ENCODE measurements around the gene CEACAM1. TPM values are rescaled to one million over a fixed set of nuclear protein-coding genes. Genes with fewer than 3 reads are reported as not detected.

The CEACAM1 gene
- 0.77 TPM for polyA plus RNA-seq (2013, experiment 1 of 2)
- polyA plus RNA-seq (2013, experiment 2 of 2) = 0.66 TPM

- H3K36me3 ChIP-seq (ENCODE audit: control insufficient read depth, insufficient read depth, low read length) = no peaks in the 10 kb centered on the region
- no peak within 1 kb of the TSS for H3K27ac ChIP-seq (ENCODE audit: low read depth, low read length, severe bottlenecking)
- H3K4me3 ChIP-seq (ENCODE audit: extremely low read depth, insufficient read depth, low read length, poor library complexity, severe bottlenecking) = no peak within 1 kb of the TSS
- H3K9me3 ChIP-seq (ENCODE audit: control insufficient read depth, low read length) = no peaks in the 10 kb centered on the region
- H3K4me1 ChIP-seq (ENCODE audit: control insufficient read depth, insufficient read depth, low read length, poor library complexity, severe bottlenecking) = peaks cover 8% of the 10 kb centered on the region
- WGBS, 2 experiments (ENCODE audit: insufficient coverage in 2 of 2) = 88 to 96% methylated on average over 6 of the region's 7 CpGs
Measured at GRCh38 chr19:42528354-42529247, at the start of gene CEACAM1. TSS of gene CEACAM1 (minus strand) at chr19:42528481. CDS start at chr19:42528374, 107 bp downstream.

GRCh38 chr19:42577016-42577415 is 48.7 kb upstream of the CEACAM1 start:
- Histone ChIP-seq H3K27ac (ENCODE audit: low read depth, low read length, severe bottlenecking) (no peak overlapping the region), H3K9me3 (ENCODE audit: control insufficient read depth, low read length) (no peaks in the 10 kb centered on the region), H3K4me3 (ENCODE audit: extremely low read depth, insufficient read depth, low read length, poor library complexity, severe bottlenecking) (no peak overlapping the region), H3K4me1 (ENCODE audit: control insufficient read depth, insufficient read depth, low read length, poor library complexity, severe bottlenecking) (no peaks in the 10 kb centered on the region), H3K36me3 (ENCODE audit: control insufficient read depth, insufficient read depth, low read length) (no peaks in the 10 kb centered on the region)
- 67% methylated on average over 1 of the region's 1 CpG; no CpG with 5 or more reads in 1 of the 2 experiments for WGBS, 2 experiments (ENCODE audit: insufficient coverage in 2 of 2)

- Histone ChIP-seq H3K9me3 (ENCODE audit: control insufficient read depth, low read length) (no peaks in the 10 kb centered on the region), H3K4me1 (ENCODE audit: control insufficient read depth, insufficient read depth, low read length, poor library complexity, severe bottlenecking) (no peaks in the 10 kb centered on the region), H3K27ac (ENCODE audit: low read depth, low read length, severe bottlenecking) (no peak overlapping the region), H3K4me3 (ENCODE audit: extremely low read depth, insufficient read depth, low read length, poor library complexity, severe bottlenecking) (no peak overlapping the region), H3K36me3 (ENCODE audit: control insufficient read depth, insufficient read depth, low read length) (no peaks in the 10 kb centered on the region)
- 71 to 100% methylated on average over 2 of the region's 2 CpGs for WGBS, 2 experiments (ENCODE audit: insufficient coverage in 2 of 2)
Measured at GRCh38 chr19:42576241-42576640, 48.0 kb upstream of the CEACAM1 start.

DNA sequence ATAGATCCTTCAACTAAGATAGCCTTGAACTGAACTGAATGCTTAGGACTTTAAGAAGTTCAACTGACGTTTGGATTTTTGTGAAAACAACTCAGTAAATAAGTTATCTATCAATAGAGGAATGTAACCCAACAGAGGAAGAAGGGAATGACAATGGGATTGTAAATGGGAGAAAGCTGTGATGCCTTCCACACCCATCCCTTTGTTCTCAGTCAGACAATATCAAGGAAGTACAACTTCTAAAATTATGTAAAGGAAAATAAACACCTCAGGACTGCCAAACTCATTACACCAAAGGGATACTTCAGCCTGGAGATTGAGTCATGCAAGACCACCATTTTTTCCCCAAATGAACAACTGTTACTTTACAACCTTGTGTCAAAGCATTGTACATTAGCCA is 45.4 kb upstream of the CEACAM1 start:
- Histone ChIP-seq H3K4me1 (ENCODE audit: control insufficient read depth, insufficient read depth, low read length, poor library complexity, severe bottlenecking) (no peaks in the 10 kb centered on the region), H3K9me3 (ENCODE audit: control insufficient read depth, low read length) (no peaks in the 10 kb centered on the region), H3K36me3 (ENCODE audit: control insufficient read depth, insufficient read depth, low read length) (no peaks in the 10 kb centered on the region), H3K27ac (ENCODE audit: low read depth, low read length, severe bottlenecking) (no peak overlapping the region), H3K4me3 (ENCODE audit: extremely low read depth, insufficient read depth, low read length, poor library complexity, severe bottlenecking) (no peak overlapping the region)
- WGBS, 2 experiments (ENCODE audit: insufficient coverage in 2 of 2) = no CpG with 5 or more reads among the region's 1 CpG

- WGBS, 2 experiments (ENCODE audit: insufficient coverage in 2 of 2) = 67 to 86% methylated on average over 1 to 2 of the region's 2 CpGs
- Histone ChIP-seq H3K9me3 (ENCODE audit: control insufficient read depth, low read length) (no peaks in the 10 kb centered on the region), H3K36me3 (ENCODE audit: control insufficient read depth, insufficient read depth, low read length) (no peaks in the 10 kb centered on the region), H3K4me1 (ENCODE audit: control insufficient read depth, insufficient read depth, low read length, poor library complexity, severe bottlenecking) (no peaks in the 10 kb centered on the region), H3K4me3 (ENCODE audit: extremely low read depth, insufficient read depth, low read length, poor library complexity, severe bottlenecking) (no peak overlapping the region), H3K27ac (ENCODE audit: low read depth, low read length, severe bottlenecking) (no peak overlapping the region)
Measured at GRCh38 chr19:42571116-42571515, 42.8 kb upstream of the CEACAM1 start.

GRCh38 chr19:42569193-42569592 is 40.9 kb upstream of the CEACAM1 start:
- no peak overlapping the region for H3K27ac ChIP-seq (ENCODE audit: low read depth, low read length, severe bottlenecking)
- no peaks in the 10 kb centered on the region for H3K4me1 ChIP-seq (ENCODE audit: control insufficient read depth, insufficient read depth, low read length, poor library complexity, severe bottlenecking)
- no peaks in the 10 kb centered on the region for H3K36me3 ChIP-seq (ENCODE audit: control insufficient read depth, insufficient read depth, low read length)
- no peak overlapping the region for H3K4me3 ChIP-seq (ENCODE audit: extremely low read depth, insufficient read depth, low read length, poor library complexity, severe bottlenecking)
- no peaks in the 10 kb centered on the region for H3K9me3 ChIP-seq (ENCODE audit: control insufficient read depth, low read length)
- 68 to 90% methylated on average over 2 of the region's 2 CpGs for WGBS, 2 experiments (ENCODE audit: insufficient coverage in 2 of 2)

GRCh38 chr19:42568006-42568405 is 39.7 kb upstream of the CEACAM1 start:
- H3K9me3 ChIP-seq (ENCODE audit: control insufficient read depth, low read length) = no peaks in the 10 kb centered on the region
- H3K4me3 ChIP-seq (ENCODE audit: extremely low read depth, insufficient read depth, low read length, poor library complexity, severe bottlenecking) = no peak overlapping the region
- no peaks in the 10 kb centered on the region for H3K36me3 ChIP-seq (ENCODE audit: control insufficient read depth, insufficient read depth, low read length)
- WGBS, 2 experiments (ENCODE audit: insufficient coverage in 2 of 2) = 100% methylated on average over 1 of the region's 4 CpGs
- H3K27ac ChIP-seq (ENCODE audit: low read depth, low read length, severe bottlenecking) = no peak overlapping the region
- no peaks in the 10 kb centered on the region for H3K4me1 ChIP-seq (ENCODE audit: control insufficient read depth, insufficient read depth, low read length, poor library complexity, severe bottlenecking)

- H3K9me3 ChIP-seq (ENCODE audit: control insufficient read depth, low read length) = no peaks in the 10 kb centered on the region
- H3K4me1 ChIP-seq (ENCODE audit: control insufficient read depth, insufficient read depth, low read length, poor library complexity, severe bottlenecking) = no peaks in the 10 kb centered on the region
- 80 to 82% methylated on average over 3 to 4 of the region's 4 CpGs for WGBS, 2 experiments (ENCODE audit: insufficient coverage in 2 of 2)
- no peaks in the 10 kb centered on the region for H3K36me3 ChIP-seq (ENCODE audit: control insufficient read depth, insufficient read depth, low read length)
- H3K27ac ChIP-seq (ENCODE audit: low read depth, low read length, severe bottlenecking) = no peak overlapping the region
- H3K4me3 ChIP-seq (ENCODE audit: extremely low read depth, insufficient read depth, low read length, poor library complexity, severe bottlenecking) = no peak overlapping the region
Measured at GRCh38 chr19:42567567-42567966, 39.3 kb upstream of the CEACAM1 start.

DNA sequence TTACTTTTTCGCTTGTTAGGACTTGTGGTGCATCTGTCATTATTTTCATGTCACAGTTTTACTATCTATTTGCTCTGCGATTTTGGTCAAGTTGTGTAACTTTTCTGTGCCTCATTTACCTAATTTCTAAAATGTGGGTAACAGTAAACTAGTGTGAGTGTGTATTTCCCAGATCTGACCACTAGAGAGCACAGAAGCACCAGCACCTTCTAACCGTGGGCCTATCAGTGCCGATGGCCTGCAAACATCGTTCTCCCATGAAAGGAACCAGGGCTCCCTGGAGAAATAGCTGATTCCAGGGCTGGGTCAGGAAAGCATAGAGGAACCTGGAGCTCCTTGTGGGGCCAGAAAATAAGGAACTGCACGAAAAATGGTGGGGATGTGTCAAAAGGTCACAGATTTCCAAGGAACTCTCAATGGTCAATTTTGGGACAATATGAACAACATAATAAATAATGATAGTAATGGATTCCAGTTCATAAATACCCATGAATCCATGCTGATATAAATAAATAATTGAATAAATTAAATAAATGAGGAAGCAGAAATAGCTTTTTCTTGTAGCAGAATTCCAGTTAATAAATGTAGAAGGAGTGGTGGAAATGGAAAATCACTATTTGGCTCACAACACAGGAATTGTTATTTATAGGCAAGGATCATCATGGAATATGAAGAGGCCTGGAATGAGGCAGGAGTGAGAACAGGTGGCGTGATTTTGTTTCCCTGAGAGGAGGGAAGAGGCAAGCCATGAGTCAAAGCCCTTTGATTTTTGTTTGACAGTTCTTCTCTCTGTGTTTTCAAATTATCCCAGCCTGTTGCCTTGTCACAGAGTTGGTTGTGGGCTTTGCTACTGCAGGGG is 35.3 kb upstream of the CEACAM1 start:
- Histone ChIP-seq H3K4me1 (ENCODE audit: control insufficient read depth, insufficient read depth, low read length, poor library complexity, severe bottlenecking) (no peaks in the 10 kb centered on the region), H3K9me3 (ENCODE audit: control insufficient read depth, low read length) (no peaks in the 10 kb centered on the region), H3K36me3 (ENCODE audit: control insufficient read depth, insufficient read depth, low read length) (no peaks in the 10 kb centered on the region), H3K4me3 (ENCODE audit: extremely low read depth, insufficient read depth, low read length, poor library complexity, severe bottlenecking) (no peak overlapping the region), H3K27ac (ENCODE audit: low read depth, low read length, severe bottlenecking) (no peak overlapping the region)
- 0 to 30% methylated on average over 3 to 4 of the region's 7 CpGs for WGBS, 2 experiments (ENCODE audit: insufficient coverage in 2 of 2)

GRCh38 chr19:42561512-42561911 is 33.2 kb upstream of the CEACAM1 start:
- no peaks in the 10 kb centered on the region for H3K36me3 ChIP-seq (ENCODE audit: control insufficient read depth, insufficient read depth, low read length)
- no peaks in the 10 kb centered on the region for H3K9me3 ChIP-seq (ENCODE audit: control insufficient read depth, low read length)
- 90 to 100% methylated on average over 1 to 2 of the region's 2 CpGs for WGBS, 2 experiments (ENCODE audit: insufficient coverage in 2 of 2)
- no peak overlapping the region for H3K27ac ChIP-seq (ENCODE audit: low read depth, low read length, severe bottlenecking)
- no peaks in the 10 kb centered on the region for H3K4me1 ChIP-seq (ENCODE audit: control insufficient read depth, insufficient read depth, low read length, poor library complexity, severe bottlenecking)
- no peak overlapping the region for H3K4me3 ChIP-seq (ENCODE audit: extremely low read depth, insufficient read depth, low read length, poor library complexity, severe bottlenecking)

Data from mesodermal cell (in vitro differentiated cells).